Central memory CD8-positive, alpha-beta T cell (primary cell): ENCODE data around the gene L3MBTL4.
"Not testable (repeated sequence)": the region's sequence is repeated elsewhere in the genome, so short reads cannot be mapped to it uniquely, and the experiment has no call there.

Experiments
- ATAC-seq: fragments of 150-1000 bp; cut with Tn5 transposase; replicated peaks from 2 replicates; pipeline ENCODE4 v1.10.0; 2022; ENCODE audit warnings: mild to moderate bottlenecking, moderate FRiP score, moderate number of reproducible peaks; ENCODE audit not compliant: poor library complexity, severe bottlenecking; ENCODE audit errors: extremely low read depth
- DNase-seq, 2 donors: peaks; one replicate each; pipeline ENCODE4 v3.0.0; 2021; ENCODE audit warnings: low spot score in 2 of 2
- H3K27ac Mint-ChIP-seq: one replicate; pipeline ENCODE4 v1.8.0; 2022; ENCODE audit warnings: low read depth, mild to moderate bottlenecking, moderate library complexity, mixed read lengths
- H3K27me3 Mint-ChIP-seq: one replicate; pipeline ENCODE4 v1.8.0; 2022; ENCODE audit warnings: mixed read lengths
- H3K36me3 Mint-ChIP-seq: one replicate; pipeline ENCODE4 v1.8.0; 2022; ENCODE audit warnings: mild to moderate bottlenecking, moderate library complexity, mixed read lengths; ENCODE audit not compliant: insufficient read depth
- H3K4me1 Mint-ChIP-seq: one replicate; pipeline ENCODE4 v1.8.0; 2022; ENCODE audit warnings: mixed read lengths
- H3K4me3 Mint-ChIP-seq: one replicate; pipeline ENCODE4 v1.8.0; 2022; ENCODE audit warnings: mild to moderate bottlenecking, moderate library complexity, mixed read lengths
- H3K9me3 Mint-ChIP-seq: one replicate; pipeline ENCODE4 v1.8.0; 2022; ENCODE audit warnings: mixed read lengths

Gene L3MBTL4

DNA sequence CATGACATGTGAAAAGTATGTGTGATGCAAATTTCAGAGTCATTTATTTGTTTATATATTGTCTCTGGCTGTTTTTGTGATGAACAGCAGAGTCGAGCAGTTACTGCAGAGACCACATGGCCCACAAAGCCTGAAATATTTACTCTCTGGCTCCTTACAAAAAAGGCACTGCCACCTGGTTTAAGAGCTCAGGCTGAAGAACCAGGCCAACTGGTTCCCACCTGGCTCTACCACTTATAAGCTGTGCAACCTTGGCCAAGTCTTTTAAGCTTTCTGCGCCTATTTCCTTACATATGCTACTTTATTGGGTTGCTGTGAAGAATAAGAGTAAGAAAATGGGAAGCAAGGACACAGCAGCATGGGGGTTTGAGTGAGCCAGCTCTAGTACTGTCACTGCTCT is 207.6 kb downstream of the L3MBTL4 start:
- no peak for ATAC-seq
- peaks cover 3% of the 10 kb centered on the region for H3K36me3 Mint-ChIP-seq
- no peak overlapping the region for H3K4me3 Mint-ChIP-seq

GRCh38 chr18:6205706-6206105 is 209.0 kb downstream of the L3MBTL4 start:
- no peaks in the 10 kb centered on the region for H3K4me1 Mint-ChIP-seq
- no peak for DNase-seq
- peaks cover 12% of the 10 kb centered on the region for H3K9me3 Mint-ChIP-seq
- H3K4me3 Mint-ChIP-seq: no peak overlapping the region
- H3K27ac Mint-ChIP-seq: no peak overlapping the region
- H3K27me3 Mint-ChIP-seq: no peaks in the 10 kb centered on the region
- H3K36me3 Mint-ChIP-seq: peaks cover 2% of the 10 kb centered on the region
- no peak for ATAC-seq

More for the DNA sequence above, 207.6 kb downstream of the L3MBTL4 start:
- H3K9me3 Mint-ChIP-seq: peaks cover 6% of the 10 kb centered on the region
- H3K27ac Mint-ChIP-seq: no peak overlapping the region
- H3K4me1 Mint-ChIP-seq: no peaks in the 10 kb centered on the region
- H3K27me3 Mint-ChIP-seq: no peaks in the 10 kb centered on the region
- no peak for DNase-seq

- Mint-ChIP-seq H3K9me3 (peaks cover 12% of the 10 kb centered on the region), H3K36me3 (peaks cover 2% of the 10 kb centered on the region), H3K4me3 (no peak overlapping the region), H3K27ac (no peak overlapping the region), H3K27me3 (no peaks in the 10 kb centered on the region), H3K4me1 (no peaks in the 10 kb centered on the region)
- ATAC-seq: no peak
- DNase-seq: no peak
Observed at GRCh38 chr18:6204476-6204875, 210.2 kb downstream of the L3MBTL4 start.

DNA sequence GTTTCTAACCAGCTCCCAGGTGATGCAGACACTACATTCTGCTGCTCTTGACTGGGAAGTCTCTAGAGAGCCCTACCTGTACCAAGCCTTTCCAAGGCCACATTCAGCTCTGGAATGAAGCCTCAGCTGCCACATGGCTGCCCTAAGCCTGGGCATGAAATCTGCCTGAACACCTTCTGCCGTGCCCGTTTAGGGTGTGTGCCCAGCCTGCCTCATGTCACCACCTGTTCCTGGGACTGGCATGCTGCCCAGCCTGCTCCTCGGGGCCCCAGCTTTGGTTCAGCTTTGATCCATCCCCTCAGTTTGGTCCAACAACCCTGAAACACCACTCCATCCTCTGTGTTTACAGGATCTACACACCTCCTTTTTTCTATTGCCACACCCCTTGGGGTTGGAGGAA is 210.9 kb downstream of the L3MBTL4 start:
- DNase-seq (no peak), ATAC-seq (no peak)
- Mint-ChIP-seq H3K4me1 (no peaks in the 10 kb centered on the region), H3K4me3 (no peak overlapping the region), H3K36me3 (peaks cover 2% of the 10 kb centered on the region), H3K9me3 (peaks cover 6% of the 10 kb centered on the region), H3K27me3 (no peaks in the 10 kb centered on the region), H3K27ac (no peak overlapping the region)

GRCh38 chr18:6202861-6203260 is 211.8 kb downstream of the L3MBTL4 start:
- H3K4me3 Mint-ChIP-seq: no peak overlapping the region
- no peaks in the 10 kb centered on the region for H3K4me1 Mint-ChIP-seq
- H3K9me3 Mint-ChIP-seq: peaks cover 12% of the 10 kb centered on the region
- H3K27ac Mint-ChIP-seq: no peak overlapping the region
- ATAC-seq (no peak), DNase-seq (no peak)
- no peaks in the 10 kb centered on the region for H3K27me3 Mint-ChIP-seq
- H3K36me3 Mint-ChIP-seq: no peaks in the 10 kb centered on the region

DNA sequence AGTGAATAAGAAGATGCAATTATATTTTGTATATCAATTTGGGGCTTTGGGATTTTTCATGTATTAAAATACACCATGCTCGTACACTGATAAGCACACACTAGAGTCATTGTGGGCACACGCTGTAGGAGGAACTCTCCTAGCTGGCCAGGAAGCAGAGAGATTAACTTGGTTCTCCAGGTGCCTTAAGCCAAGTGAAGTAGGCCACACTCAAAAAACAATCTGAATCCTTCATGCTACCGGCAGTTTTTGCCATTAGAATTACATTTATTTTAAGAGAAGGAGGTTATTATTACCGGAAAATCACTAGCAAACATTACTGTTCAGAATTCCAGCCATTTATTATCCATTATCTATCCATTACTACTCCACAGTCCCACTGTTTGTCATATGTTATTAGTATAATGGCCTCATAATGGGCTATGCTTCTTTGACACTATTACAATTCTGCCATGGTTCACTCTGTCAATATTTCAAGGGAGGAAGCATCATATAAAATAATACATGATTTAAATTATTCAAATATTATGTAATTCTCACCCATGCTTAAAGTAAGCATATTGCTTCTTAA is 214.4 kb downstream of the L3MBTL4 start:
- ATAC-seq: no peak
- no peak for DNase-seq
- no peak overlapping the region for H3K4me3 Mint-ChIP-seq
- peaks cover 14% of the 10 kb centered on the region for H3K9me3 Mint-ChIP-seq
- no peaks in the 10 kb centered on the region for H3K36me3 Mint-ChIP-seq
- no peak overlapping the region for H3K27ac Mint-ChIP-seq
- no peaks in the 10 kb centered on the region for H3K4me1 Mint-ChIP-seq
- no peaks in the 10 kb centered on the region for H3K27me3 Mint-ChIP-seq

- ATAC-seq: no peak
- Mint-ChIP-seq H3K27me3 (no peaks in the 10 kb centered on the region), H3K4me3 (no peak overlapping the region), H3K27ac (no peak overlapping the region), H3K36me3 (no peaks in the 10 kb centered on the region), H3K9me3 (peaks cover 14% of the 10 kb centered on the region), H3K4me1 (no peaks in the 10 kb centered on the region)
- DNase-seq: no peak
Observed at GRCh38 chr18:6199777-6200176, 214.9 kb downstream of the L3MBTL4 start.

DNA sequence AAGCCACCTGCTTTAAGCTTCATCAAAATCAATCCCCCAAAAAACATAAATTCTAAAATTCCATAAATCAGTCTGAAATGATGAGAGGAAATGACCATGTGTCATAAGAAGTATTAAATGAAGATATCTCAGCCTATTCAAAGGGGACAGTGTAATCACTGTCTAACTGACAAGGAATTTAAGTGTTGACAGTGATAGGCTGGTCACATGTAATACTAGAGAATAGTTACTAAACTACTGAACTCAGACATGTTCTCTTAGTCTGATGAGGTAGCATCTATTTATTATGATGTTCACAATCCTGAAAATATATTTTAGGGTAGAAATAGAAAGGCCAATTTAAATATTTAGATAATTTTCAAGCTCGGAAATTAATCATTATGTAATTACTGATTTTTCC is 216.1 kb downstream of the L3MBTL4 start:
- DNase-seq: no peak
- H3K4me1 Mint-ChIP-seq: no peaks in the 10 kb centered on the region
- H3K36me3 Mint-ChIP-seq: no peaks in the 10 kb centered on the region
- H3K27me3 Mint-ChIP-seq: no peaks in the 10 kb centered on the region
- peaks cover 14% of the 10 kb centered on the region for H3K9me3 Mint-ChIP-seq
- H3K4me3 Mint-ChIP-seq: no peak overlapping the region
- no peak overlapping the region for H3K27ac Mint-ChIP-seq
- no peak for ATAC-seq

DNA sequence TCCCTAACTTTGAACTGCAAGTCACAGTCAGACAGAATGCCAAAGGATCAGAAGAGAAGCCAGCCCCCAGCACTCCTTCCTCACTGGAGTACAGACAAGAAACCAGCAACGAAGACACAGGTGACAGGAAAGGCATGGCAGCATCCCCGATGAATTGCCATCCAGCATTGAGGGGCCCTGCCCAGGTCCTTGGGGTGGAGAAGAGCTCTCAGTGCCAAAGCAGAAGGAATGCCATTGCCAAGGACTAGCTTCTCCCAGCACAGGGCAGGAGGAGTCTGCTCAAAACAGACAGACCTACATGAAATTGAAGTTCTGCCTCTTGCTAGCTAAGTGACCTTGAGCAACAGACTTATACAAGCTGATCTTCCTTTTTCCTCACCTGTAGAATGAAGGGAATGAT is 220.1 kb downstream of the L3MBTL4 start:
- ATAC-seq: no peak
- Mint-ChIP-seq H3K9me3 (peaks cover 8% of the 10 kb centered on the region), H3K4me3 (no peak overlapping the region), H3K36me3 (no peaks in the 10 kb centered on the region), H3K4me1 (no peaks in the 10 kb centered on the region), H3K27ac (no peak overlapping the region), H3K27me3 (no peaks in the 10 kb centered on the region)
- DNase-seq: no peak

DNA sequence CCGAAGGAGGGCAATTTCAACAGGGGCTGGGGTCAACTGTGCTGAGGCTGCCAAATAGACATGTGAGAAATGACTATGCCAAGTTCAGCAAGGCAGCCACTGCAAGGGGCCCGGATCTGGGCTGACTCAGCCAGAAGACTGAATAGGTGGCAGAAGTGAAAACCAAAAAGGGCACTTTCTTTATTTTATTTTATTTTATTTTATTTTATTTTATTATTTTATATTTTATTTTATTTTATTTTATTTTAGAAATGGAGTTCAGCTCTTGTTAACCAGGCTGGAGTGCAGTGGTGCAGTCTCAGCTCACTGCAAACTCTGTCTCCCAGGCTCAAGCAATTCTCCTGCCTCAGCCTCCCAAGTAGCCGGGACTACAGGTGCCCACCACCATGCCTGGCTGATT is 228.9 kb downstream of the L3MBTL4 start:
- not testable (repeated sequence) for H3K36me3 Mint-ChIP-seq, H3K27me3 Mint-ChIP-seq, H3K4me1 Mint-ChIP-seq, ATAC-seq, DNase-seq, H3K4me3 Mint-ChIP-seq, H3K27ac Mint-ChIP-seq
- H3K9me3 Mint-ChIP-seq: peaks cover 20% of the 10 kb centered on the region

GRCh38 chr18:6174983-6175745 is 239.5 kb downstream of the L3MBTL4 start:
- Mint-ChIP-seq H3K4me1 (no peaks in the 10 kb centered on the region), H3K36me3 (no peaks in the 10 kb centered on the region), H3K9me3 (peaks cover 23% of the 10 kb centered on the region), H3K27ac (no peak overlapping the region), H3K4me3 (no peak overlapping the region), H3K27me3 (no peaks in the 10 kb centered on the region)
- ATAC-seq: no peak
- no peak for DNase-seq

DNA sequence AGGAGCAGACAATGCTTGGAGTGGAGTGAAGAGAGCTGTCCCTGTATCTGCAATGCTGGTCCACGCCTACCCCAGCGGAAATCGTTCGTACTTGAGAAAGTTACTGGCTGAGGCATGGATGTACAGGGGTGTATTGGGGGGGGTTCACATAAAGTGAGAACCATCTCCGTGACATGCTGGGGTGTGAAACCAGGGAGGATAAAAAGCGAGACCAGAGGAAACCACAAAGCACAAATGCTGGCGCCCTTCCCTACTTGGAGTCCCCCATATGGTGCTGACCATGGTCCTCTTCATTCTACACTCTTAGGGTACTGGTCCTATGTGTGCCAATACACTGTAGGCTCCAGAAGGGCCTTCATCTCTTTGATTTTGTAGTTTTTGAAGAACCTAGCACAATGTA is 244.1 kb downstream of the L3MBTL4 start:
- Mint-ChIP-seq H3K4me3 (no peak overlapping the region), H3K36me3 (no peaks in the 10 kb centered on the region), H3K4me1 (no peaks in the 10 kb centered on the region), H3K9me3 (peaks cover 27% of the 10 kb centered on the region), H3K27me3 (no peaks in the 10 kb centered on the region), H3K27ac (no peak overlapping the region)
- ATAC-seq: no peak
- no peak for DNase-seq

DNA sequence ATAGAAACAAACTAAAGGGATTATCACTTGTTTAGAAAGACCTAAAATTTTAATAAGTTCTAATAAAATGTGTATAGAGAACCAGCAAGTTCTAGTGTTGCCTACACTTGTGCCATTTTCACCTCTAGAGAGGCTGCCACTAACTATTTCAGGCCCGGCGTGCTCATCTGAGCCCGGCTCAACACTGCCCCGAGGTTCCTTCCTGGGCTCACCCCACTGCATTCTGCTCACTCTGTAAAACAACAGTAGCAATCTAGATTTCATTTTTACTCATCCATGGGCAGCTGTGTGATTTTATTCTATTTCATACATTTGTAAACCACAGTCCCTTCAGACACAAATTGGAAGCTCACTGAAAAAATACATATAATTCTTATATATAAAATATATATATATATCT is 253.2 kb downstream of the L3MBTL4 start:
- H3K27ac Mint-ChIP-seq: no peak overlapping the region
- no peaks in the 10 kb centered on the region for H3K27me3 Mint-ChIP-seq
- DNase-seq (no peak), ATAC-seq (no peak)
- H3K4me3 Mint-ChIP-seq: no peak overlapping the region
- H3K4me1 Mint-ChIP-seq: no peaks in the 10 kb centered on the region
- peaks cover 23% of the 10 kb centered on the region for H3K9me3 Mint-ChIP-seq
- peaks cover 2% of the 10 kb centered on the region for H3K36me3 Mint-ChIP-seq
